PC-3 (cell line): ENCODE results near the gene PID1. TPM values are rescaled to one million over a fixed set of nuclear protein-coding genes. Genes with fewer than 3 reads are reported as not detected.

Source experiments
- ATAC-seq: fragments of 200-7000 bp; cut with Tn5 transposase; 2 replicates; pipeline ENCODE4 v1.9.1; 2020; ENCODE audit warnings: mild to moderate bottlenecking, moderate library complexity
- BruUV-seq: library from RNA; stranded (reverse); fragments of 400-500 nt; replicated peaks from 2 replicates; lab custom pipeline; 2021; lab: Mats Ljungman, UMichigan
- CTCF ChIA-PET: fragments of 300-600 bp; sonication (Branson Sonifier 250); formaldehyde crosslinking; loops from one replicate; lab custom pipeline; 2022; ENCODE audit warnings: antibody characterized with exemption; lab: Charles Lee
- POLR2A ChIA-PET: fragments of 300-600 bp; sonication (Branson Sonifier 250); formaldehyde crosslinking; loops from one replicate; lab custom pipeline; 2022; ENCODE audit warnings: antibody characterized with exemption; ENCODE audit not compliant: unreplicated experiment; lab: Charles Lee
- DNase-seq: peaks from one replicate; pipeline ENCODE4 v3.0.0-alpha.2; 2015
- H2AFZ ChIP-seq: fragments of 300-600 bp; sonication (generic); 2 replicates; pipeline ENCODE4 v1.6.0; 2016; ENCODE audit warnings: antibody characterized with exemption, low read length
- H3F3A ChIP-seq: fragments of 300-600 bp; sonication (generic); one replicate; pipeline ENCODE4 v1.6.0; 2017; ENCODE audit warnings: antibody characterized with exemption, low read length, control low read depth, mild to moderate bottlenecking; ENCODE audit not compliant: unreplicated experiment
- H3K27ac ChIP-seq: fragments of 300-600 bp; sonication (generic); 2 replicates; pipeline ENCODE4 v1.5.1; 2016; ENCODE audit warnings: mild to moderate bottlenecking, low read length
- H3K27me3 ChIP-seq: fragments of 300-600 bp; sonication (generic); 2 replicates; pipeline ENCODE4 v1.6.1; 2016; ENCODE audit warnings: low read length, mixed read lengths
- H3K36me3 ChIP-seq: fragments of 300-600 bp; sonication (generic); 2 replicates; pipeline ENCODE4 v1.6.1; 2016; ENCODE audit warnings: low read depth, mixed run types, low read length, mixed read lengths
- H3K4me1 ChIP-seq: fragments of 300-600 bp; sonication (generic); 2 replicates; pipeline ENCODE4 v1.5.1; 2016; ENCODE audit warnings: low read length; ENCODE audit not compliant: insufficient read depth
- H3K4me2 ChIP-seq: fragments of 300-600 bp; sonication (generic); 2 replicates; pipeline ENCODE4 v1.6.0; 2016; ENCODE audit warnings: low read length
- H3K4me3 ChIP-seq: fragments of 300-600 bp; sonication (generic); 2 replicates; pipeline ENCODE4 v1.5.1; 2016; ENCODE audit warnings: mild to moderate bottlenecking, low read length, mixed read lengths
- H3K79me2 ChIP-seq: fragments of 300-600 bp; sonication (generic); 2 replicates; pipeline ENCODE4 v1.6.1; 2017; ENCODE audit warnings: low read length, mixed read lengths
- H3K9ac ChIP-seq: fragments of 300-600 bp; sonication (generic); 2 replicates; pipeline ENCODE4 v1.6.0; 2016; ENCODE audit warnings: mild to moderate bottlenecking, low read length
- H3K9me2 ChIP-seq: fragments of 300-600 bp; sonication (generic); replicated peaks from 2 replicates; pipeline ENCODE4 v1.6.1; 2016; ENCODE audit warnings: mixed run types, low read length, mixed read lengths
- H3K9me3 ChIP-seq: fragments of 300-600 bp; sonication (generic); 2 replicates; pipeline ENCODE4 v1.6.1; 2016; ENCODE audit warnings: low read length, mixed read lengths
- H4K20me1 ChIP-seq: fragments of 300-600 bp; sonication (generic); 2 replicates; pipeline ENCODE4 v1.6.1; 2016; ENCODE audit warnings: low read length, mixed read lengths
- CTCF ChIP-seq: fragments of 300-600 bp; sonication (generic); conservative IDR thresholded peaks from 2 replicates; pipeline ENCODE4 v1.5.1; 2017; ENCODE audit warnings: antibody characterized with exemption, low read depth, mild to moderate bottlenecking, low read length
- EZH2 ChIP-seq: fragments of 300-600 bp; sonication (generic); IDR thresholded peaks from one replicate; pipeline ENCODE4 v1.6.1; 2017; ENCODE audit warnings: antibody characterized with exemption, mild to moderate bottlenecking, low read length; ENCODE audit not compliant: unreplicated experiment
- EZH2phosphoT487 ChIP-seq: fragments of 300-600 bp; sonication (generic); IDR thresholded peaks from 2 replicates; pipeline ENCODE4 v1.6.1; 2018; ENCODE audit warnings: mild to moderate bottlenecking, antibody characterized with exemption, low read length, borderline replicate concordance
- intact Hi-C: fragments of 100-400 bp; cut with micrococcal nuclease; formaldehyde crosslinking; loops from 2 replicates; pipeline ENCODE4 v1.9.0; 2023
- total RNA-seq: library from RNA; depleted of rRNA; stranded (reverse); fragments of >200 nt; gene quantifications from 2 replicates; pipeline ENCODE4 v1.2.3, GENCODE V29; 2014

The PID1 gene
- total RNA-seq, 1 experiment from 2014 or later: 0.84 TPM

GRCh38 chr2:229048134-229048533 is 223.0 kb downstream of the PID1 start:
- Histone ChIP-seq H3K79me2 (no peaks in the 10 kb centered on the region), H3K9me2 (no peaks in the 10 kb centered on the region), H3K9me3 (no peaks in the 10 kb centered on the region), H3K27me3 (peaks cover 40% of the 10 kb centered on the region), H3K4me1 (no peaks in the 10 kb centered on the region), H3K36me3 (no peaks in the 10 kb centered on the region), H3K9ac (no peak overlapping the region), H4K20me1 (no peaks in the 10 kb centered on the region), H3K27ac (no peak overlapping the region), H2AFZ (no peak overlapping the region), H3K4me2 (no peak overlapping the region), H3F3A (no peaks in the 10 kb centered on the region), H3K4me3 (no peak overlapping the region)
- no TSS peak for BruUV-seq
- intact Hi-C loops: no loop called here
- ATAC-seq: no peak
- POLR2A ChIA-PET: no interaction called here
- TF ChIP-seq CTCF (no peak), EZH2phosphoT487 (no peak), EZH2 (no peak)
- CTCF ChIA-PET: no interaction called here
- no peak for DNase-seq

- Histone ChIP-seq H3K4me3 (no peak overlapping the region), H3K4me2 (no peak overlapping the region), H3K9me2 (no peaks in the 10 kb centered on the region), H3K27ac (no peak overlapping the region), H3K4me1 (no peaks in the 10 kb centered on the region), H3K9ac (no peak overlapping the region), H3F3A (no peaks in the 10 kb centered on the region), H3K9me3 (no peaks in the 10 kb centered on the region), H2AFZ (no peak overlapping the region), H3K36me3 (no peaks in the 10 kb centered on the region), H3K27me3 (peaks cover 44% of the 10 kb centered on the region), H3K79me2 (no peaks in the 10 kb centered on the region), H4K20me1 (no peaks in the 10 kb centered on the region)
- no peak for ATAC-seq
- BruUV-seq: no TSS peak
- TF ChIP-seq EZH2phosphoT487 (no peak), EZH2 (no peak), CTCF (no peak)
- intact Hi-C loops: no loop called here
- POLR2A ChIA-PET: no interaction called here
- no peak for DNase-seq
- CTCF ChIA-PET: no interaction called here
Observed at GRCh38 chr2:229045671-229046070, 225.4 kb downstream of the PID1 start.

- Histone ChIP-seq H3K4me2 (no peak overlapping the region), H2AFZ (no peak overlapping the region), H3K9ac (no peak overlapping the region), H3K27me3 (peaks cover 37% of the 10 kb centered on the region), H3K4me3 (no peak overlapping the region), H3K79me2 (no peaks in the 10 kb centered on the region), H3K27ac (no peak overlapping the region), H4K20me1 (no peaks in the 10 kb centered on the region), H3F3A (no peaks in the 10 kb centered on the region), H3K9me3 (no peaks in the 10 kb centered on the region), H3K4me1 (no peaks in the 10 kb centered on the region), H3K9me2 (no peaks in the 10 kb centered on the region), H3K36me3 (no peaks in the 10 kb centered on the region)
- TF ChIP-seq EZH2phosphoT487: no peak
- no peak for TF ChIP-seq CTCF
- TF ChIP-seq EZH2: no peak
- intact Hi-C loops: no loop called here
- no peak for ATAC-seq
- ChIA-PET POLR2A (no interaction called here), CTCF (no interaction called here)
- DNase-seq: no peak
- BruUV-seq: no TSS peak
Observed at GRCh38 chr2:229044581-229044980, 226.5 kb downstream of the PID1 start.
